HUES64 (cell line): ENCODE results near the gene SCAMP4.

Experiments used
- H3K27ac ChIP-seq: 2 replicates; pipeline ENCODE4 v1.7.0; 2013; ENCODE audit warnings: low read depth, low read length, inconsistent platforms
- H3K27me3 ChIP-seq: 2 replicates; pipeline ENCODE4 v1.6.1; 2013; ENCODE audit warnings: mild to moderate bottlenecking, low read length; ENCODE audit not compliant: insufficient read depth
- H3K36me3 ChIP-seq: 2 replicates; pipeline ENCODE4 v1.6.1; 2013; ENCODE audit warnings: mild to moderate bottlenecking, low read length; ENCODE audit not compliant: insufficient read depth
- H3K4me1 ChIP-seq: 2 replicates; pipeline ENCODE4 v1.6.1; 2013; ENCODE audit warnings: mild to moderate bottlenecking, low read length, moderate library complexity; ENCODE audit not compliant: insufficient read depth
- H3K4me3 ChIP-seq: 2 replicates; pipeline ENCODE4 v1.5.1; 2013; ENCODE audit warnings: mild to moderate bottlenecking, low read length, moderate library complexity
- H3K9ac ChIP-seq: 2 replicates; pipeline ENCODE4 v1.6.1; 2013; ENCODE audit warnings: mild to moderate bottlenecking, low read depth, low read length
- H3K9me3 ChIP-seq: 2 replicates; pipeline ENCODE4 v1.6.1; 2013; ENCODE audit warnings: low read depth, low read length; ENCODE audit not compliant: insufficient read depth
- WGBS: fragments of 150-250, 120-280 bp; methylation state at CpG from one replicate; pipeline ENCODE4 v1.1.7; 2013; ENCODE audit warnings: missing lambda C conversion rate; 5-methylcytosine and 5-hydroxymethylcytosine counted together

SCAMP4 gene

GRCh38 chr19:1908364-1908678, 3.1 kb downstream of the SCAMP4 start:
- no peak overlapping the region for H3K4me3 ChIP-seq
- H3K27me3 ChIP-seq = no peaks in the 10 kb centered on the region
- peaks cover 12% of the 10 kb centered on the region for H3K4me1 ChIP-seq
- 97% methylated on average over 13 of the region's 13 CpGs for WGBS
- H3K9me3 ChIP-seq = no peaks in the 10 kb centered on the region
- H3K36me3 ChIP-seq = peaks cover 15% of the 10 kb centered on the region
- no peak overlapping the region for H3K9ac ChIP-seq
- no peak overlapping the region for H3K27ac ChIP-seq

- Histone ChIP-seq H3K4me1 (peaks cover 6% of the 10 kb centered on the region), H3K36me3 (peaks cover 15% of the 10 kb centered on the region), H3K9me3 (no peaks in the 10 kb centered on the region), H3K9ac (no peak overlapping the region), H3K27me3 (no peaks in the 10 kb centered on the region), H3K27ac (no peak overlapping the region), H3K4me3 (no peak overlapping the region)
- 93% methylated on average over 10 of the region's 10 CpGs for WGBS
Observed at GRCh38 chr19:1909761-1910080, 4.5 kb downstream of the SCAMP4 start.

- Histone ChIP-seq H3K4me1 (peaks cover 4% of the 10 kb centered on the region; the same call in 1 of the 2 replicates), H3K36me3 (peaks cover 18% of the 10 kb centered on the region), H3K4me3 (no peak overlapping the region), H3K9ac (no peak overlapping the region), H3K27ac (no peak overlapping the region), H3K27me3 (no peaks in the 10 kb centered on the region), H3K9me3 (no peaks in the 10 kb centered on the region)
- 94% methylated on average over 10 of the region's 10 CpGs for WGBS
Observed at GRCh38 chr19:1910177-1910576, 5.0 kb downstream of the SCAMP4 start.

GRCh38 chr19:1911098-1911497, 5.9 kb downstream of the SCAMP4 start:
- 92% methylated on average over 13 of the region's 13 CpGs for WGBS
- Histone ChIP-seq H3K9ac (no peak overlapping the region), H3K4me3 (no peak overlapping the region), H3K4me1 (no peaks in the 10 kb centered on the region), H3K36me3 (peaks cover 17% of the 10 kb centered on the region), H3K9me3 (no peaks in the 10 kb centered on the region), H3K27ac (no peak overlapping the region), H3K27me3 (no peaks in the 10 kb centered on the region)

- Histone ChIP-seq H3K27ac (no peak overlapping the region), H3K27me3 (no peaks in the 10 kb centered on the region), H3K9ac (no peak overlapping the region), H3K9me3 (no peaks in the 10 kb centered on the region), H3K4me1 (no peaks in the 10 kb centered on the region), H3K36me3 (peaks cover 15% of the 10 kb centered on the region), H3K4me3 (no peak overlapping the region)
- WGBS = 97% methylated on average over 37 of the region's 37 CpGs
Observed at GRCh38 chr19:1911995-1912394, 6.8 kb downstream of the SCAMP4 start.

GRCh38 chr19:1912760-1913505, 7.7 kb downstream of the SCAMP4 start:
- no peaks in the 10 kb centered on the region for H3K4me1 ChIP-seq
- no peak overlapping the region for H3K9ac ChIP-seq
- H3K27ac ChIP-seq = no peak overlapping the region
- H3K27me3 ChIP-seq = no peaks in the 10 kb centered on the region
- peaks cover 20% of the 10 kb centered on the region for H3K36me3 ChIP-seq
- no peaks in the 10 kb centered on the region for H3K9me3 ChIP-seq
- WGBS = 97% methylated on average over 77 of the region's 77 CpGs
- H3K4me3 ChIP-seq = no peak overlapping the region

GRCh38 chr19:1913781-1914577, 8.8 kb downstream of the SCAMP4 start:
- Histone ChIP-seq H3K4me3 (no peak overlapping the region), H3K36me3 (peaks cover 26% of the 10 kb centered on the region), H3K9ac (no peak overlapping the region), H3K4me1 (no peaks in the 10 kb centered on the region), H3K9me3 (no peaks in the 10 kb centered on the region), H3K27ac (no peak overlapping the region), H3K27me3 (no peaks in the 10 kb centered on the region)
- WGBS = 91% methylated on average over 23 of the region's 23 CpGs

- Histone ChIP-seq H3K27me3 (no peaks in the 10 kb centered on the region), H3K9me3 (no peaks in the 10 kb centered on the region), H3K4me1 (no peaks in the 10 kb centered on the region), H3K36me3 (peaks cover 32% of the 10 kb centered on the region), H3K9ac (no peak overlapping the region), H3K27ac (no peak overlapping the region), H3K4me3 (no peak overlapping the region)
- WGBS = 94% methylated on average over 23 of the region's 23 CpGs
Observed at GRCh38 chr19:1914826-1915341, 9.7 kb downstream of the SCAMP4 start.

- Histone ChIP-seq H3K4me1 (no peaks in the 10 kb centered on the region), H3K9ac (no peak overlapping the region), H3K4me3 (no peak overlapping the region), H3K9me3 (no peaks in the 10 kb centered on the region), H3K36me3 (peaks cover 52% of the 10 kb centered on the region), H3K27me3 (no peaks in the 10 kb centered on the region), H3K27ac (no peak overlapping the region)
- 95% methylated on average over 17 of the region's 17 CpGs for WGBS
Observed at GRCh38 chr19:1917146-1917545, 11.9 kb downstream of the SCAMP4 start.

GRCh38 chr19:1917926-1918325, 12.7 kb downstream of the SCAMP4 start:
- no peak overlapping the region for H3K9ac ChIP-seq
- no peak overlapping the region for H3K27ac ChIP-seq
- no peaks in the 10 kb centered on the region for H3K27me3 ChIP-seq
- H3K36me3 ChIP-seq = peaks cover 56% of the 10 kb centered on the region
- WGBS = 95% methylated on average over 25 of the region's 25 CpGs
- no peaks in the 10 kb centered on the region for H3K4me1 ChIP-seq
- no peaks in the 10 kb centered on the region for H3K9me3 ChIP-seq
- H3K4me3 ChIP-seq = no peak overlapping the region

- H3K27me3 ChIP-seq = no peaks in the 10 kb centered on the region
- H3K27ac ChIP-seq = no peak overlapping the region
- 96% methylated on average over 28 of the region's 28 CpGs for WGBS
- peaks cover 61% of the 10 kb centered on the region for H3K36me3 ChIP-seq
- no peak overlapping the region for H3K4me3 ChIP-seq
- no peak overlapping the region for H3K9ac ChIP-seq
- no peaks in the 10 kb centered on the region for H3K4me1 ChIP-seq
- H3K9me3 ChIP-seq = no peaks in the 10 kb centered on the region
Observed at GRCh38 chr19:1918975-1919374, 13.8 kb downstream of the SCAMP4 start.
